Fibroblast of the aortic adventitia (primary cell): Measurements from ENCODE around the gene SGPP1. TPM values are rescaled to one million over a fixed set of nuclear protein-coding genes. Genes with fewer than 3 reads are reported as not detected.

ENCODE experiments used
- DNase-seq: peaks from one replicate; pipeline ENCODE4 v3.0.0-alpha.2; 2010; ENCODE audit warnings: low read depth
- H3K4me3 ChIP-seq: 2 replicates; pipeline ENCODE4 v1.5.1; 2011; ENCODE audit warnings: low read depth, mild to moderate bottlenecking, control low read depth, low read length, moderate library complexity
- CTCF ChIP-seq: IDR thresholded peaks from 2 replicates; pipeline ENCODE4 v1.5.1; 2011; ENCODE audit warnings: mild to moderate bottlenecking, low read length, control low read depth, inconsistent platforms; ENCODE audit not compliant: insufficient read depth
- total RNA-seq: library from RNA; depleted of rRNA; stranded (reverse); fragments of >200 nt; gene quantifications from 2 replicates; pipeline ENCODE4 v1.2.3, GENCODE V29; 2012; ENCODE audit warnings: low replicate concordance

SGPP1 gene
- total RNA-seq, 1 donor = 34.4 TPM

GRCh38 chr14:63654936-63655335, 72.9 kb downstream of the SGPP1 start:
- no peak overlapping the region for H3K4me3 ChIP-seq
- no peak for TF ChIP-seq CTCF
- DNase-seq = no peak

GRCh38 chr14:63654346-63654745, 73.5 kb downstream of the SGPP1 start:
- H3K4me3 ChIP-seq = no peak overlapping the region
- no peak for TF ChIP-seq CTCF
- no peak for DNase-seq

- TF ChIP-seq CTCF = no peak
- no peak overlapping the region for H3K4me3 ChIP-seq
- DNase-seq = no peak
Measured at GRCh38 chr14:63652406-63652805, 75.5 kb downstream of the SGPP1 start.

DNA sequence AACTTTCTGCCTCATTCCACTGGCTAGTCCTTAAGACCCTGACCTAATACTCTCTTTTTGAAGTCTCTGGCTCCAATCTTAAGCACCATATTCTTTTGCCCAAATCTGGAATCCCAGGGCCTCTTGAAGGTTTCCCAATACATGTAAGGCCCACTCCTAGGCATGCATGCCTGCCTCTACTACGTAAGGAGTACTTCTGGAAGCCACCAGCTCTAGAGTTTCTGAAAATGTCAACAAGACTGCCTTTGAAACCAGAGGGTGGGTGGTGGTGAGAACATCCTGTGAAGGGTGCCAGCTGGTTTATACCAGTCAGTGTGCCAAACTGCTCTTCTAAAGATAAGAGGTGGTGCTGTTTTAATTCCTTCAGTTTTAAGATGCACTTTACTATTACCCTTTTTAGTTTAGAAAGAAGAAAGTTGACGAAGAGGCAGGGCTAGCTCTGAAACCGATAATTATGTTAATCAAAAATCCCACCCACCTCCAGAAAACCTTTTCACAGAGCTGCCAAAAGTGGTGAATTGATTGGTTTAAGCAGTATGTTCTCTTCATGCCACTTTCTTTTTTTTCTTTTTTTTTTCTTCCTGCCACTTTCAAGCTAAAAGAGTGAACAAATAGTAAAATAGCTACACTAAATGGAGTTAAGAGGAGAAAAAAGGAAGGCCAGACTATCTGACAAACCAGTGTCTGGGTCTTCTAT, 77.5 kb downstream of the SGPP1 start:
- H3K4me3 ChIP-seq = no peak overlapping the region
- peak; percentile 22 for DNase-seq
- no peak for TF ChIP-seq CTCF

DNA sequence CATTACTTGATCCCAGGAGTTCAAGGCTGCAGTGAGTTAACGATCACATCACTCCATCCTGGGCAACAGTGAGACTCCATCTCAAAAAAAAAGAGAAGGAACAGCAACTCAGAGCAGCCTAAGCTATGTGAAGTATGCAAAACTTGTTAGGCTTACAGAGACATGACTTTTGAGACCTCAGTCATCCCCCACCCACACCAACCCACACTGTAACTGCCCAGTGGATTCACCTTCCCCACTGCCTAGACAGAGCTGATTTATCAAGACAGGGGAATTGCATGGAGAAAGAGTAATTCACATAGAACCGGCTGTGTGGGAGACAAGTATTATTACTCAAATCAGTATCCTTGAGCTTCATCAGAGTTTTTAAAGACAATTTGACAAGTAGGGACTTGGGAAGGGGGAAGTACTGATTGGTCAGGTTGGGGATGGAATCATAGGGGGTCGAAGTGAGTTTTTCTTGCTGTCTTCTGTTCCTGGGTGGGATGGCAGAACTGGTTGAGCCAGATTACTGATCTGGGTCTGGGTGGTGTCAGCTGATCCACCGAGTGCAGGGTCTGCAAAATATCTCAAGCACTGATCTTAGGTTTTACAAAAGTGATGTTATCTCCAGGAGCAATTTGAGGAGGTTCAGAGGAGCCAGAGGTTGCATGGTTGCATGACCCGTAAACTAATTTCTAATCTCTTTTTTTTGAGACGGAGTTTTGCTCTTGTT, 80.0 kb downstream of the SGPP1 start:
- TF ChIP-seq CTCF = no peak
- no peak overlapping the region for H3K4me3 ChIP-seq
- no peak for DNase-seq

GRCh38 chr14:63644741-63645140, 83.1 kb downstream of the SGPP1 start:
- H3K4me3 ChIP-seq = no peak overlapping the region
- no peak for DNase-seq
- TF ChIP-seq CTCF = no peak
